HG03025 (cell line): ENCODE measurements around the gene CAT.

ENCODE experiments used
- ATAC-seq: cut with Tn5 transposase; IDR thresholded peaks from one replicate; pipeline ENCODE4 v1.9.1; 2021; ENCODE audit warnings: mild to moderate bottlenecking, moderate library complexity; ENCODE audit not compliant: unreplicated experiment, low FRiP score

Gene CAT

GRCh38 chr11:34493468-34493867, 54.7 kb downstream of the CAT start:
- no peak for ATAC-seq

- no peak for ATAC-seq
Observed at GRCh38 chr11:34493926-34494595, 55.3 kb downstream of the CAT start.

- no peak for ATAC-seq
Observed at GRCh38 chr11:34495239-34495723, 56.5 kb downstream of the CAT start.

- ATAC-seq: no peak
Observed at GRCh38 chr11:34495724-34496377, 57.1 kb downstream of the CAT start.

- ATAC-seq: no peak
Observed at GRCh38 chr11:34499719-34500500, 61.2 kb downstream of the CAT start.

GRCh38 chr11:34501500-34501899, 62.8 kb downstream of the CAT start:
- no peak for ATAC-seq

GRCh38 chr11:34501949-34502348, 63.2 kb downstream of the CAT start:
- ATAC-seq: no peak

GRCh38 chr11:34502949-34503348, 64.2 kb downstream of the CAT start:
- no peak for ATAC-seq

- no peak for ATAC-seq
Observed at GRCh38 chr11:34505874-34506273, 67.1 kb downstream of the CAT start.

- ATAC-seq: no peak
Observed at GRCh38 chr11:34507156-34507555, 68.4 kb downstream of the CAT start.

GRCh38 chr11:34507610-34508009, 68.9 kb downstream of the CAT start:
- no peak for ATAC-seq

- ATAC-seq: no peak
Observed at GRCh38 chr11:34508524-34508923, 69.8 kb downstream of the CAT start.

- ATAC-seq: no peak
Observed at GRCh38 chr11:34509336-34509876, 70.7 kb downstream of the CAT start.

GRCh38 chr11:34510218-34510617, 71.5 kb downstream of the CAT start:
- ATAC-seq: no peak

- no peak for ATAC-seq
Observed at GRCh38 chr11:34510673-34511072, 71.9 kb downstream of the CAT start.

GRCh38 chr11:34512840-34513681, 74.3 kb downstream of the CAT start:
- ATAC-seq: no peak

GRCh38 chr11:34513682-34514449, 75.1 kb downstream of the CAT start, which contains the start of gene ELF5:
Gene ELF5, minus strand, starts transcription at chr11:34513794. Its CDS starts 8,045 bp downstream, at chr11:34505749.
- no peak for ATAC-seq

GRCh38 chr11:34514597-34514996, 75.9 kb downstream of the CAT start:
- no peak for ATAC-seq

GRCh38 chr11:34516247-34517040, 77.7 kb downstream of the CAT start:
- ATAC-seq: no peak
